Hematopoietic multipotent progenitor cell treated with erythropoietin and hydrocortisone succinate and interleukin-3 and kit ligand, for 8 days (in vitro differentiated cells): Measurements from ENCODE around the gene DDN.

Source experiments
- DNase-seq: peaks from one replicate; pipeline ENCODE4 v3.0.0-alpha.2; 2015

DDN gene

GRCh38 chr12:49010092-49010668, 11.0 kb upstream of the DDN start:
- DNase-seq = no peak

GRCh38 chr12:49008943-49009342, 9.8 kb upstream of the DDN start:
- no peak for DNase-seq

GRCh38 chr12:49000346-49000745, 1.2 kb upstream of the DDN start:
- DNase-seq = no peak

- DNase-seq = peak; percentile 49
Measured at GRCh38 chr12:48998497-48999353, 450 bp downstream of the DDN start.

GRCh38 chr12:48997719-48998496, 1.3 kb downstream of the DDN start:
- peak; percentile 56 for DNase-seq

- DNase-seq = peak; percentile 83
Measured at GRCh38 chr12:48996794-48997718, 2.1 kb downstream of the DDN start.

- DNase-seq = peak; percentile 68
Measured at GRCh38 chr12:48995086-48995879, 3.9 kb downstream of the DDN start.

- DNase-seq = no peak
Measured at GRCh38 chr12:48994224-48995085, 4.7 kb downstream of the DDN start.

- DNase-seq = no peak
Measured at GRCh38 chr12:48993787-48994186, 5.4 kb downstream of the DDN start.

- no peak for DNase-seq
Measured at GRCh38 chr12:48991247-48992050, 7.7 kb downstream of the DDN start.

GRCh38 chr12:48990552-48990951, 8.6 kb downstream of the DDN start:
- DNase-seq = no peak

- peak; percentile 60 for DNase-seq
Measured at GRCh38 chr12:48988030-48988649, 11.0 kb downstream of the DDN start.

- no peak for DNase-seq
Measured at GRCh38 chr12:48986720-48987291, 12.4 kb downstream of the DDN start.

- DNase-seq = no peak
Measured at GRCh38 chr12:48985901-48986300, 13.3 kb downstream of the DDN start.

GRCh38 chr12:48985475-48985897, 13.7 kb downstream of the DDN start:
- no peak for DNase-seq

- DNase-seq = no peak
Measured at GRCh38 chr12:48982397-48983080, 16.6 kb downstream of the DDN start.

GRCh38 chr12:48981757-48982157, 17.4 kb downstream of the DDN start:
- no peak for DNase-seq
